IPS-20b (cell line): ENCODE measurements around the gene APOBEC3C.
"Not testable (repeated sequence)": the region's sequence is repeated elsewhere in the genome, so short reads cannot be mapped to it uniquely, and the experiment has no call there.

Experiments used
- H3K27ac ChIP-seq: one replicate; pipeline ENCODE4 v1.5.1; 2013; ENCODE audit warnings: low read length
- H3K27me3 ChIP-seq: 2 replicates; pipeline ENCODE4 v1.6.1; 2013; ENCODE audit warnings: mild to moderate bottlenecking, low read length, inconsistent platforms; ENCODE audit not compliant: insufficient read depth
- H3K36me3 ChIP-seq: 2 replicates; pipeline ENCODE4 v1.6.1; 2013; ENCODE audit warnings: low read depth, mild to moderate bottlenecking, inconsistent platforms, low read length, moderate library complexity; ENCODE audit not compliant: insufficient read depth
- H3K4me1 ChIP-seq: 2 replicates; pipeline ENCODE4 v1.6.1; 2013; ENCODE audit warnings: mild to moderate bottlenecking, control low read depth, inconsistent platforms, low read length, moderate library complexity; ENCODE audit not compliant: insufficient read depth
- H3K4me3 ChIP-seq: 2 replicates; pipeline ENCODE4 v1.5.1; 2013; ENCODE audit warnings: mild to moderate bottlenecking, low read length, inconsistent platforms
- H3K9ac ChIP-seq: 2 replicates; pipeline ENCODE4 v1.6.1; 2013; ENCODE audit warnings: low read depth, mild to moderate bottlenecking, inconsistent platforms, low read length, moderate library complexity
- H3K9me3 ChIP-seq: 2 replicates; pipeline ENCODE4 v1.6.1; 2013; ENCODE audit warnings: mild to moderate bottlenecking, low read depth, low read length, inconsistent platforms; ENCODE audit not compliant: insufficient read depth

Gene APOBEC3C

GRCh38 chr22:39028281-39028680 is 14.2 kb downstream of the APOBEC3C start:
- peaks cover 10% of the 10 kb centered on the region; the same call in 1 of the 2 replicates for H3K36me3 ChIP-seq
- H3K9ac ChIP-seq = no peak overlapping the region
- H3K27ac ChIP-seq = no peak overlapping the region
- H3K4me3 ChIP-seq = no peak overlapping the region
- no peaks in the 10 kb centered on the region for H3K9me3 ChIP-seq
- H3K4me1 ChIP-seq = peaks cover 7% of the 10 kb centered on the region; the same call in 1 of the 2 replicates
- no peaks in the 10 kb centered on the region for H3K27me3 ChIP-seq

- Histone ChIP-seq H3K27ac (no peak overlapping the region), H3K36me3 (peaks cover 3% of the 10 kb centered on the region; the same call in 1 of the 2 replicates), H3K4me1 (peaks cover 7% of the 10 kb centered on the region; the same call in 1 of the 2 replicates), H3K9ac (no peak overlapping the region), H3K27me3 (no peaks in the 10 kb centered on the region), H3K9me3 (no peaks in the 10 kb centered on the region), H3K4me3 (no peak overlapping the region)
Observed at GRCh38 chr22:39029227-39029626, 15.2 kb downstream of the APOBEC3C start.

GRCh38 chr22:39030705-39031104 is 16.6 kb downstream of the APOBEC3C start:
- no peak overlapping the region for H3K4me3 ChIP-seq
- H3K9ac ChIP-seq = no peak overlapping the region
- H3K36me3 ChIP-seq = no peaks in the 10 kb centered on the region
- H3K9me3 ChIP-seq = no peaks in the 10 kb centered on the region
- no peak overlapping the region for H3K27ac ChIP-seq
- no peaks in the 10 kb centered on the region for H3K27me3 ChIP-seq
- peaks cover 7% of the 10 kb centered on the region; the same call in 1 of the 2 replicates for H3K4me1 ChIP-seq

GRCh38 chr22:39031434-39032295 is 17.6 kb downstream of the APOBEC3C start:
- Histone ChIP-seq H3K4me3 (peak overlapping the region; percentile 50; the same call in 1 of the 2 replicates), H3K9ac (peak overlapping the region; percentile 57; the same call in 1 of the 2 replicates)
- H3K9me3 ChIP-seq, H3K4me1 ChIP-seq, H3K27me3 ChIP-seq, H3K27ac ChIP-seq, H3K36me3 ChIP-seq: not testable (repeated sequence)

GRCh38 chr22:39037071-39037470 is 23.0 kb downstream of the APOBEC3C start:
- not testable (repeated sequence) for H3K27me3 ChIP-seq, H3K4me3 ChIP-seq, H3K36me3 ChIP-seq, H3K9ac ChIP-seq, H3K9me3 ChIP-seq, H3K27ac ChIP-seq
- peaks cover 14% of the 10 kb centered on the region; the same call in 1 of the 2 replicates for H3K4me1 ChIP-seq

- Histone ChIP-seq H3K36me3 (no peaks in the 10 kb centered on the region), H3K9me3 (no peaks in the 10 kb centered on the region), H3K27ac (no peak overlapping the region), H3K4me3 (peak overlapping the region; percentile 57), H3K27me3 (no peaks in the 10 kb centered on the region), H3K4me1 (peaks cover 10% of the 10 kb centered on the region; the same call in 1 of the 2 replicates), H3K9ac (peak overlapping the region; percentile 53; the same call in 1 of the 2 replicates)
Observed at GRCh38 chr22:39039306-39040126, 25.5 kb downstream of the APOBEC3C start.

- not testable (repeated sequence) for H3K27me3 ChIP-seq, H3K9me3 ChIP-seq, H3K27ac ChIP-seq, H3K36me3 ChIP-seq
- Histone ChIP-seq H3K4me3 (peak overlapping the region; percentile 57), H3K9ac (peak overlapping the region; percentile 53; the same call in 1 of the 2 replicates), H3K4me1 (peaks cover 10% of the 10 kb centered on the region; the same call in 1 of the 2 replicates)
Observed at GRCh38 chr22:39040155-39040537, 26.1 kb downstream of the APOBEC3C start.

GRCh38 chr22:39040538-39041296 is 26.7 kb downstream of the APOBEC3C start, which contains the start of gene APOBEC3F:
TSS of gene APOBEC3F (plus strand) at chr22:39040864. CDS start at chr22:39040961, 97 bp downstream.
- peaks cover 10% of the 10 kb centered on the region; the same call in 1 of the 2 replicates for H3K4me1 ChIP-seq
- not testable (repeated sequence) for H3K9me3 ChIP-seq, H3K27me3 ChIP-seq, H3K36me3 ChIP-seq
- peak within 1 kb of the TSS; percentile 57 for H3K4me3 ChIP-seq
- peak within 1 kb of the TSS; percentile 53; the same call in 1 of the 2 replicates for H3K9ac ChIP-seq
- H3K27ac ChIP-seq = peak within 1 kb of the TSS; percentile 53

- no peaks in the 10 kb centered on the region for H3K36me3 ChIP-seq
- no peak overlapping the region for H3K4me3 ChIP-seq
- no peak overlapping the region for H3K9ac ChIP-seq
- H3K27me3 ChIP-seq = no peaks in the 10 kb centered on the region
- no peak overlapping the region for H3K27ac ChIP-seq
- H3K4me1 ChIP-seq = peaks cover 10% of the 10 kb centered on the region; the same call in 1 of the 2 replicates
- no peaks in the 10 kb centered on the region for H3K9me3 ChIP-seq
Observed at GRCh38 chr22:39041908-39042307, 27.9 kb downstream of the APOBEC3C start.

- H3K36me3 ChIP-seq, H3K27ac ChIP-seq: not testable (repeated sequence)
Observed at GRCh38 chr22:39043063-39043462, 29.0 kb downstream of the APOBEC3C start.

GRCh38 chr22:39045136-39045535 is 31.1 kb downstream of the APOBEC3C start:
- H3K9me3 ChIP-seq, H3K4me3 ChIP-seq, H3K9ac ChIP-seq, H3K27ac ChIP-seq, H3K36me3 ChIP-seq, H3K27me3 ChIP-seq, H3K4me1 ChIP-seq: not testable (repeated sequence)

More at GRCh38 chr22:39043063-39043462, 29.0 kb downstream of the APOBEC3C start:
- H3K9me3 ChIP-seq, H3K4me3 ChIP-seq, H3K27me3 ChIP-seq, H3K9ac ChIP-seq: not testable (repeated sequence)
- H3K4me1 ChIP-seq = peaks cover 10% of the 10 kb centered on the region; the same call in 1 of the 2 replicates
